ENCODE results near the gene ILDR1. TPM values are rescaled to one million over a fixed set of nuclear protein-coding genes. Genes with fewer than 3 reads are reported as not detected.

The ILDR1 gene
- 2.3 to 3.4 TPM (median 2.8 TPM) in 3 replicates for total RNA-seq (2021)
- Bru-seq, nascent RNA, result percentile 52 among the genes with signal in this experiment
- long read RNA-seq, experiment 1, partial matches to known transcripts, result 2 of 12 reads
- long read RNA-seq, experiment 1, other reads (novel, unspliced or antisense), result 5 of 12 reads
- long read RNA-seq, experiment 2, partial matches to known transcripts, result 1 of 2 reads
- long read RNA-seq, experiment 2, other reads (novel, unspliced or antisense), result 0 of 2 reads
- long read RNA-seq, experiment 3, result 0 reads

- ChIA-PET POLR2A (interaction anchor here (1.0 kb wide), 1 partner anchor 428 kb away, joined by 3 read pairs; the partner anchor contains the start of gene FBXO40), CTCF (interaction anchor here (1.4 to 3.3 kb wide), 2 partner anchors 9 to 26 kb away, joined by 3 to 20 read pairs; no protein-coding TSS in a partner anchor)
- Mint-ChIP-seq H3K27ac (peak within 1 kb of the TSS; percentile 57), H3K9me3 (no peaks in the 10 kb centered on the region), H3K27me3 (ENCODE audit: low read depth) (no peaks in the 10 kb centered on the region; the same call in 1 of the 2 replicates), H3K36me3 (no peaks in the 10 kb centered on the region), H3K4me3 (peak within 1 kb of the TSS; percentile 79), H3K4me1 (peaks cover 19% of the 10 kb centered on the region)
- ATAC-seq (peak; percentile 82), DNase-seq (ENCODE audit: low spot score) (peak; percentile 68)
- TF ChIP-seq ARID4B (CRISPR knock-in tag; IDR thresholded peaks at IDR 0.05; ENCODE audit: borderline replicate concordance), result no peak
- no peak for TF ChIP-seq TCF7 (CRISPR knock-in tag; IDR thresholded peaks at IDR 0.05; ENCODE audit: low read depth)
- TF ChIP-seq ZNF423 (CRISPR knock-in tag; IDR thresholded peaks at IDR 0.05), result peak; percentile 96
- no peak for TF ChIP-seq CTCF (IDR thresholded peaks at IDR 0.05)
- no peak for TF ChIP-seq ATF1 (CRISPR knock-in tag; IDR thresholded peaks at IDR 0.05)
- no peak for TF ChIP-seq ZSCAN18 (CRISPR knock-in tag; IDR thresholded peaks at IDR 0.05)
- TF ChIP-seq CREB1 (CRISPR knock-in tag; IDR thresholded peaks at IDR 0.05), result no peak
- TF ChIP-seq KAT7 (CRISPR knock-in tag; IDR thresholded peaks at IDR 0.05; ENCODE audit: borderline replicate concordance), result 0 out of 2 replicates have a peak, but pooled peaks have one; percentile 30
- no peak for TF ChIP-seq E2F4 (CRISPR knock-in tag; IDR thresholded peaks at IDR 0.05; ENCODE audit: borderline replicate concordance, low read depth)
- 0 out of 2 replicates have a peak, but pooled peaks have one; percentile 42 for TF ChIP-seq ZNF416 (CRISPR knock-in tag; IDR thresholded peaks at IDR 0.05)
- TF ChIP-seq ATF2 (CRISPR knock-in tag; IDR thresholded peaks at IDR 0.05; ENCODE audit: borderline replicate concordance, low read depth), result no peak
- no peak for TF ChIP-seq ELF4 (CRISPR knock-in tag; IDR thresholded peaks at IDR 0.05; ENCODE audit: low read depth)
- 0 out of 2 replicates have a peak, but pooled peaks have one; percentile 44 for TF ChIP-seq ETV6 (CRISPR knock-in tag; IDR thresholded peaks at IDR 0.05)
- peak; percentile 52; the same call in 1 of the 2 replicates for TF ChIP-seq HMGXB4 (CRISPR knock-in tag; IDR thresholded peaks at IDR 0.05)
- no peak for TF ChIP-seq TP53 (CRISPR knock-in tag; IDR thresholded peaks at IDR 0.05)
- peak; percentile 35; the same call in 1 of the 2 replicates for TF ChIP-seq SP1 (CRISPR knock-in tag; conservative IDR thresholded peaks at IDR 0.05)
- 0 out of 2 replicates have a peak, but pooled peaks have one; percentile 22 for TF ChIP-seq CBFB (CRISPR knock-in tag; IDR thresholded peaks at IDR 0.05; ENCODE audit: low read depth)
- 0 out of 2 replicates have a peak, but pooled peaks have one; percentile 17 for TF ChIP-seq USF2 (CRISPR knock-in tag; IDR thresholded peaks at IDR 0.05)
- no peak for TF ChIP-seq JUN (CRISPR knock-in tag; IDR thresholded peaks at IDR 0.05)
- no peak for TF ChIP-seq SMAD3 (CRISPR knock-in tag; IDR thresholded peaks at IDR 0.05; ENCODE audit: borderline replicate concordance)
- TF ChIP-seq FOXP1 (CRISPR knock-in tag; IDR thresholded peaks at IDR 0.05; ENCODE audit: borderline replicate concordance), result peak; percentile 79; the same call in 1 of the 2 replicates
- no peak for TF ChIP-seq HMGA2 (CRISPR knock-in tag; IDR thresholded peaks at IDR 0.05)
These were observed at the start of gene ILDR1 for GRCh38 chr3:122021811-122022401. TSS of gene ILDR1 (minus strand) at chr3:122022247. CDS start at chr3:122022077, 170 bp downstream.

All from WTC11 (cell line).